ENCODE measurements around the gene NBEA. TPM values are rescaled to one million over a fixed set of nuclear protein-coding genes. Genes with fewer than 3 reads are reported as not detected.

NBEA gene
- total RNA-seq, 1 donor from 2014 or later: 19.1 TPM

GRCh38 chr13:35718084-35718483 is 776.0 kb downstream of the NBEA start:
- intact Hi-C loops (cut with DNase I): loop anchor here (10.0 kb wide), 1 partner anchor 83 kb away; no protein-coding TSS in a partner anchor

GRCh38 chr13:35720290-35720689 is 778.2 kb downstream of the NBEA start:
- DNase-seq: no peak
- intact Hi-C loops (cut with DNase I): no loop called here

More at GRCh38 chr13:35718084-35718483, 776.0 kb downstream of the NBEA start:
- ATAC-seq (ENCODE audit: poor library complexity) (no peak), DNase-seq (no peak)

DNA sequence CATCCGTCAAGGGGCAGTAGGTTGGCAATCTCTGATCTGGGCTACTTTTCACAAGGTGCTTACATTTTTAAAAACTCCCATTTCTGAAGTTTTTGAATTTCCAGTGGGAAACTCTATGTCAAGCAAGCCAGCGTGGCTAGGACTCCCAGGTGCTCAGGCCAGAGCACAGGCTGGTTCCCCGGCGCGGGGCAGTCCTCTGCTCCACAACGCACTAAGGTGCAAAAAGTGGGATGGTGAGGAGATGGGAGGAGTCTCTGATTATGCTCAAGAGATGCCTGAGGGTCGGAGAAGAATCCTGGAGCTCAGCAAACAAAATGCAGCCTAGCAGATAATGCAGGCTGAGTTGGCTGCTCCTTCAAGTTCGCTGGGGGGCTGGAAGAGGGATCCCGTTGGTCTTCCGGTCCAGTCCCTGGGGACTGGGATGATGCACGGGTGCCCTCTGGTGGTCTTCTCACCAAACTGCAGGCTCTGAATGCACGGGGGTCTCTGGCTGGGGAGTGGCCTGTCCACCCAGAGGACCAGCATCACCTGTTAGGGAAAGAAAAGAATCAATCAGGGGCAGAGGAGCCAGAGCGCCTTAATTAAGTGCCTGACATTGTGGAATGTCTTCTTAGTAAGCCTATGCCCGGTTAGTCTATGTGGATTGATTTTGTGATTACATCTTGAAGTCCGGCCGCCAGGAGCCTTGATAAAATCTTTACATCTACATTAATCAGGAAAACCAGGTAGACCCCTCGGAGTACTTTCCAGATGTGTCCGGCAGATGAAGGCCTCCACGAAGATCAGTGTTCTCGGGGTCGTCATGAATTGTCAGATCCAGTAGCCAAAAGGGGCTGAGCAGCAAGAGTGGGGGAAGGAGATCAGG is 778.9 kb downstream of the NBEA start:
- peak; percentile 49 for DNase-seq
- intact Hi-C loops (cut with DNase I): no loop called here
- ATAC-seq (ENCODE audit: poor library complexity): peak; percentile 24

More at GRCh38 chr13:35720290-35720689, 778.2 kb downstream of the NBEA start:
- no peak for ATAC-seq (ENCODE audit: poor library complexity)

All from Right ventricle myocardium superior (tissue), 1 donor.